GM23248 (cell line): ENCODE results near the gene POU2F1. TPM values are rescaled to one million over a fixed set of nuclear protein-coding genes. Genes with fewer than 3 reads are reported as not detected.

ENCODE experiments used
- DNase-seq: peaks from one replicate; pipeline ENCODE4 v3.0.0-alpha.2; 2015
- H2AFZ ChIP-seq: fragments of 200-600 bp; sonication (generic); 2 replicates; pipeline ENCODE4 v1.6.1; 2016; ENCODE audit warnings: antibody characterized with exemption
- H3F3A ChIP-seq: fragments of 200-600 bp; sonication (generic); 2 replicates; pipeline ENCODE4 v1.6.1; 2016; ENCODE audit warnings: mild to moderate bottlenecking, antibody characterized with exemption, mixed run types; ENCODE audit not compliant: insufficient read depth
- H3K27ac ChIP-seq: fragments of 200-600 bp; sonication (generic); 2 replicates; pipeline ENCODE4 v1.5.1; 2016; ENCODE audit warnings: mild to moderate bottlenecking
- H3K27me3 ChIP-seq: fragments of 200-600 bp; sonication (generic); replicated peaks from 2 replicates; pipeline ENCODE4 v1.6.1; 2016; ENCODE audit warnings: mild to moderate bottlenecking; ENCODE audit not compliant: insufficient read depth
- H3K36me3 ChIP-seq: fragments of 200-600 bp; sonication (generic); 2 replicates; pipeline ENCODE4 v1.6.1; 2016; ENCODE audit warnings: low read depth, mild to moderate bottlenecking
- H3K4me1 ChIP-seq: fragments of 200-600 bp; sonication (generic); 2 replicates; pipeline ENCODE4 v1.6.1; 2016; ENCODE audit warnings: mild to moderate bottlenecking; ENCODE audit not compliant: insufficient read depth
- H3K4me2 ChIP-seq: fragments of 200-600 bp; sonication (generic); one replicate; pipeline ENCODE4 v1.6.1; 2016; ENCODE audit warnings: mild to moderate bottlenecking; ENCODE audit not compliant: unreplicated experiment
- H3K4me3 ChIP-seq: fragments of 200-600 bp; sonication (generic); 2 replicates; pipeline ENCODE4 v1.5.1; 2016; ENCODE audit warnings: mild to moderate bottlenecking
- H3K79me2 ChIP-seq: fragments of 200-600 bp; sonication (generic); 2 replicates; pipeline ENCODE4 v1.6.1; 2016; ENCODE audit warnings: mild to moderate bottlenecking; ENCODE audit not compliant: insufficient read depth
- H3K9ac ChIP-seq: fragments of 200-600 bp; sonication (generic); 2 replicates; pipeline ENCODE4 v1.6.1; 2016; ENCODE audit warnings: mild to moderate bottlenecking
- H3K9me2 ChIP-seq: fragments of 200-600 bp; sonication (generic); 2 replicates; pipeline ENCODE4 v1.6.1; 2016; ENCODE audit warnings: mixed run types, mild to moderate bottlenecking, moderate library complexity; ENCODE audit not compliant: insufficient read depth
- H3K9me3 ChIP-seq: fragments of 200-600 bp; sonication (generic); one replicate; pipeline ENCODE4 v1.6.1; 2017; ENCODE audit warnings: low read depth
- H4K20me1 ChIP-seq: fragments of 200-600 bp; sonication (generic); 2 replicates; pipeline ENCODE4 v1.6.0; 2016; ENCODE audit not compliant: insufficient read depth
- EZH2 ChIP-seq: fragments of 200-600 bp; sonication (generic); IDR thresholded peaks from 2 replicates; pipeline ENCODE4 v1.6.1; 2018; ENCODE audit warnings: antibody characterized with exemption, mild to moderate bottlenecking; ENCODE audit not compliant: insufficient read depth, poor library complexity, severe bottlenecking
- EZH2phosphoT487 ChIP-seq: fragments of 200-600 bp; sonication (generic); IDR thresholded peaks from 2 replicates; pipeline ENCODE4 v1.6.1; 2018; ENCODE audit warnings: antibody characterized with exemption, moderate library complexity, mild to moderate bottlenecking, low read depth; ENCODE audit not compliant: insufficient read depth
- WGBS, 2 experiments: methylation state at CpG; one replicate each; pipeline ENCODE4 v1.1.6; 2015 to 2017; ENCODE audit warnings: low lambda C conversion rate in 2 of 2, low coverage in 1 of 2; ENCODE audit errors: missing lambda C conversion rate in 2 of 2; 5-methylcytosine and 5-hydroxymethylcytosine counted together
- in situ Hi-C: fragments of 300-500 bp; cut with MboI; formaldehyde crosslinking; loops from 2 replicates; pipeline ENCODE4 v1.15.0; 2020
- polyA plus RNA-seq: library from polyadenylated mRNA; unstranded; fragments of >200 nt; fragmentation: Nextera tagmentation; extraction: Ambion mirVana; gene quantifications from 2 replicates; pipeline ENCODE4 v1.2.1, GENCODE V29; 2016
- total RNA-seq: library from RNA; depleted of rRNA; stranded (reverse); fragments of >200 nt; shearing (Covaris generic); gene quantifications from 2 replicates; pipeline ENCODE4 v1.2.3, GENCODE V29; 2014

Gene POU2F1
- total and polyA plus RNA-seq, 2 experiments from 2014 or later = 3.4 to 3.7 TPM

- TF ChIP-seq EZH2 (no peak), EZH2phosphoT487 (no peak)
- 94 to 95% methylated on average over 4 of the region's 4 CpGs for WGBS, 2 experiments
- Histone ChIP-seq H3K4me3 (no peak overlapping the region), H3K27ac (no peak overlapping the region), H3K4me1 (no peaks in the 10 kb centered on the region), H4K20me1 (no peaks in the 10 kb centered on the region), H3F3A (no peaks in the 10 kb centered on the region), H3K36me3 (no peaks in the 10 kb centered on the region), H3K9ac (no peak overlapping the region), H3K27me3 (no peaks in the 10 kb centered on the region), H3K9me3 (no peaks in the 10 kb centered on the region), H3K79me2 (peaks cover 32% of the 10 kb centered on the region), H3K4me2 (no peak overlapping the region), H3K9me2 (no peaks in the 10 kb centered on the region), H2AFZ (no peak overlapping the region)
- DNase-seq = no peak
- in situ Hi-C loops = no loop called here
Measured at GRCh38 chr1:167359295-167359694, 138.6 kb downstream of the POU2F1 start.

GRCh38 chr1:167360120-167360519, 139.4 kb downstream of the POU2F1 start:
- no peaks in the 10 kb centered on the region for H3K36me3 ChIP-seq
- H4K20me1 ChIP-seq = no peaks in the 10 kb centered on the region
- H3K9me3 ChIP-seq = no peaks in the 10 kb centered on the region
- TF ChIP-seq EZH2phosphoT487 (no peak), EZH2 (no peak)
- DNase-seq = no peak
- H3K27ac ChIP-seq = no peak overlapping the region
- WGBS, 2 experiments = 70 to 72% methylated on average over 4 of the region's 4 CpGs
- H3K27me3 ChIP-seq = no peaks in the 10 kb centered on the region
- H3K4me1 ChIP-seq = no peaks in the 10 kb centered on the region
- H3K9me2 ChIP-seq = no peaks in the 10 kb centered on the region
- in situ Hi-C loops = no loop called here
- peaks cover 32% of the 10 kb centered on the region for H3K79me2 ChIP-seq
- H2AFZ ChIP-seq = no peak overlapping the region
- no peak overlapping the region for H3K9ac ChIP-seq
- no peaks in the 10 kb centered on the region for H3F3A ChIP-seq
- H3K4me2 ChIP-seq = no peak overlapping the region
- H3K4me3 ChIP-seq = no peak overlapping the region

GRCh38 chr1:167362638-167363037, 142.0 kb downstream of the POU2F1 start:
- no peaks in the 10 kb centered on the region for H4K20me1 ChIP-seq
- H2AFZ ChIP-seq = no peak overlapping the region
- DNase-seq = no peak
- TF ChIP-seq EZH2phosphoT487 (no peak), EZH2 (no peak)
- H3K4me3 ChIP-seq = no peak overlapping the region
- H3K9me3 ChIP-seq = no peaks in the 10 kb centered on the region
- in situ Hi-C loops = no loop called here
- H3K4me1 ChIP-seq = no peaks in the 10 kb centered on the region
- WGBS, 2 experiments = 94% methylated on average over 1 of the region's 1 CpG
- no peak overlapping the region for H3K4me2 ChIP-seq
- no peaks in the 10 kb centered on the region for H3K36me3 ChIP-seq
- H3F3A ChIP-seq = no peaks in the 10 kb centered on the region
- no peak overlapping the region for H3K9ac ChIP-seq
- H3K9me2 ChIP-seq = no peaks in the 10 kb centered on the region
- H3K27me3 ChIP-seq = no peaks in the 10 kb centered on the region
- H3K27ac ChIP-seq = no peak overlapping the region
- H3K79me2 ChIP-seq = peaks cover 32% of the 10 kb centered on the region

- no peaks in the 10 kb centered on the region for H3K36me3 ChIP-seq
- H3K4me2 ChIP-seq = no peak overlapping the region
- no peak overlapping the region for H3K27ac ChIP-seq
- H3F3A ChIP-seq = no peaks in the 10 kb centered on the region
- no peak for TF ChIP-seq EZH2phosphoT487
- no peak for TF ChIP-seq EZH2
- H3K79me2 ChIP-seq = peaks cover 27% of the 10 kb centered on the region
- no peak overlapping the region for H3K4me3 ChIP-seq
- no peaks in the 10 kb centered on the region for H3K9me3 ChIP-seq
- in situ Hi-C loops = no loop called here
- no peak overlapping the region for H3K9ac ChIP-seq
- WGBS, 2 experiments = 94% methylated on average over 2 of the region's 2 CpGs
- no peaks in the 10 kb centered on the region for H3K27me3 ChIP-seq
- no peak for DNase-seq
- no peaks in the 10 kb centered on the region for H3K4me1 ChIP-seq
- H4K20me1 ChIP-seq = no peaks in the 10 kb centered on the region
- no peaks in the 10 kb centered on the region for H3K9me2 ChIP-seq
- H2AFZ ChIP-seq = no peak overlapping the region
Measured at GRCh38 chr1:167364826-167365225, 144.1 kb downstream of the POU2F1 start.

GRCh38 chr1:167365360-167365759, 144.7 kb downstream of the POU2F1 start:
- Histone ChIP-seq H3K27me3 (no peaks in the 10 kb centered on the region), H3F3A (no peaks in the 10 kb centered on the region), H3K27ac (no peak overlapping the region), H3K4me2 (no peak overlapping the region), H4K20me1 (no peaks in the 10 kb centered on the region), H3K4me1 (no peaks in the 10 kb centered on the region), H3K9me2 (no peaks in the 10 kb centered on the region), H3K9me3 (no peaks in the 10 kb centered on the region), H3K36me3 (no peaks in the 10 kb centered on the region), H3K79me2 (peaks cover 22% of the 10 kb centered on the region), H3K9ac (no peak overlapping the region), H2AFZ (no peak overlapping the region), H3K4me3 (no peak overlapping the region)
- in situ Hi-C loops = no loop called here
- no peak for TF ChIP-seq EZH2
- TF ChIP-seq EZH2phosphoT487 = no peak
- WGBS, 2 experiments = 93 to 97% methylated on average over 2 of the region's 2 CpGs
- DNase-seq = no peak
